Measurements from ENCODE around the gene ATG2A.
"Not testable (repeated sequence)": the region's sequence is repeated elsewhere in the genome, so short reads cannot be mapped to it uniquely, and the experiment has no call there.

The ATG2A gene

GRCh38 chr11:64857485-64857884, 59.5 kb downstream of the ATG2A start:
- DNase-seq (ENCODE audit: low read depth in 4 of 4, low spot score in 1 of 4) = no peak

- peak in 1 of 4 experiments; percentile 76 for DNase-seq (ENCODE audit: low read depth in 4 of 4, low spot score in 1 of 4)
Observed at GRCh38 chr11:64856382-64857227, 60.4 kb downstream of the ATG2A start.

- no peak for DNase-seq (ENCODE audit: low read depth in 4 of 4, low spot score in 1 of 4)
Observed at GRCh38 chr11:64855596-64856304, 61.3 kb downstream of the ATG2A start.

- no peak for DNase-seq (ENCODE audit: low read depth in 4 of 4, low spot score in 1 of 4)
Observed at GRCh38 chr11:64854534-64855502, 62.2 kb downstream of the ATG2A start.

- no peak for DNase-seq (ENCODE audit: low read depth in 4 of 4, low spot score in 1 of 4)
Observed at GRCh38 chr11:64854157-64854533, 62.9 kb downstream of the ATG2A start.

- no peak for DNase-seq (ENCODE audit: low read depth in 4 of 4, low spot score in 1 of 4)
Observed at GRCh38 chr11:64853709-64854108, 63.3 kb downstream of the ATG2A start.

GRCh38 chr11:64852804-64853509, 64.1 kb downstream of the ATG2A start:
- no peak for DNase-seq (ENCODE audit: low read depth in 4 of 4, low spot score in 1 of 4)

- DNase-seq (ENCODE audit: low read depth in 4 of 4, low spot score in 1 of 4) = no peak
Observed at GRCh38 chr11:64851831-64852351, 65.1 kb downstream of the ATG2A start.

- DNase-seq (ENCODE audit: low read depth in 4 of 4, low spot score in 1 of 4) = no peak
Observed at GRCh38 chr11:64850979-64851567, 65.9 kb downstream of the ATG2A start.

GRCh38 chr11:64849598-64850356, 67.2 kb downstream of the ATG2A start:
- DNase-seq (ENCODE audit: low read depth in 4 of 4, low spot score in 1 of 4) = no peak

GRCh38 chr11:64848826-64849597, 68.0 kb downstream of the ATG2A start:
- no peak for DNase-seq (ENCODE audit: low read depth in 4 of 4, low spot score in 1 of 4)

- no peak for DNase-seq (ENCODE audit: low read depth in 4 of 4, low spot score in 1 of 4)
Observed at GRCh38 chr11:64848214-64848825, 68.7 kb downstream of the ATG2A start.

- DNase-seq (ENCODE audit: low read depth in 4 of 4, low spot score in 1 of 4) = peak; percentile 89 to 95 (median 93)
Observed at GRCh38 chr11:64846998-64847666, 69.9 kb downstream of the ATG2A start.

GRCh38 chr11:64845776-64846129, 71.3 kb downstream of the ATG2A start:
- DNase-seq (ENCODE audit: low read depth in 4 of 4, low spot score in 1 of 4) = not testable (repeated sequence)

- no peak for DNase-seq (ENCODE audit: low read depth in 4 of 4, low spot score in 1 of 4)
Observed at GRCh38 chr11:64845129-64845775, 71.8 kb downstream of the ATG2A start.
